GM19324 (cell line): ENCODE data around the gene CERS6.

Experiments used
- ATAC-seq: cut with Tn5 transposase; IDR thresholded peaks from one replicate; pipeline ENCODE4 v1.9.1; 2021; ENCODE audit warnings: mild to moderate bottlenecking, moderate library complexity; ENCODE audit not compliant: unreplicated experiment, low FRiP score

CERS6 gene

GRCh38 chr2:168526641-168527040 is 70.6 kb downstream of the CERS6 start:
- ATAC-seq, result no peak

DNA sequence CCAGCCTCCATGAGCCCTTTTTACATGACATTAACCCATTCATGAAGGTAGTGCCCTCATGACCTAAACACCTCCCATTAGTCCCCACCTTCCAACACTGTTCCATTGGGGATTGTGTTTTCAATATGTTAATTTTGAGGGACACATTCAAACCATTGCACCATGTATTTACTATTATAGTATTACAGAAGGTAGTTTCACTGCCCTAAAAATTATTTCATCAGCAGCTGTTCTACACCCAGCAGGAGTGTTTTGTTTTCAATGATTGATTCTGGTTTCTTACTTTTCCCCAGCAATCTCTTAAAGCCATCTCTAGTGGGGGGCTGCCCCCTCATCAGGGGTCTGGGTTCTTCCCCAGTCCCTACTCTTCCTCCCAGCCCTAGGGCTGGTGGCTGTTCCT is 71.9 kb downstream of the CERS6 start:
- no peak for ATAC-seq

DNA sequence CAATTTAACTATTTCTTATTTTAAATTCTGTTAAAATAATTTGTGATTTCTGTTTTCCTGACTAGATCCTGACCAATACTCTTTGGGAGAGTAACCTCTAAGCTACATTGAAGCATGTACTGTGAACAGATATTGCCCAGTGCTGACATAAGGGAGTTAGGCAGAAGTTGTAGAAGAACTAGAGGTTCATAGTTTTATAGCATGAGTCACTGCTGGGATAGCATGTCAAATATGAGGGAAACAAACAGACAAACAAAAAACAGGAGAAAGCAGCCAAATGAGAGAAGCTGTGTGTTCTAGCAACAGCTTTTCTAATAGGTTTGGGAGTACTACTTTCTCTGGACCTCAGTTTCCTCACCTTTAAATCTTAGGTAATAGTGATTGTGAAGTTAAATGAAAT is 72.4 kb downstream of the CERS6 start:
- no peak for ATAC-seq

DNA sequence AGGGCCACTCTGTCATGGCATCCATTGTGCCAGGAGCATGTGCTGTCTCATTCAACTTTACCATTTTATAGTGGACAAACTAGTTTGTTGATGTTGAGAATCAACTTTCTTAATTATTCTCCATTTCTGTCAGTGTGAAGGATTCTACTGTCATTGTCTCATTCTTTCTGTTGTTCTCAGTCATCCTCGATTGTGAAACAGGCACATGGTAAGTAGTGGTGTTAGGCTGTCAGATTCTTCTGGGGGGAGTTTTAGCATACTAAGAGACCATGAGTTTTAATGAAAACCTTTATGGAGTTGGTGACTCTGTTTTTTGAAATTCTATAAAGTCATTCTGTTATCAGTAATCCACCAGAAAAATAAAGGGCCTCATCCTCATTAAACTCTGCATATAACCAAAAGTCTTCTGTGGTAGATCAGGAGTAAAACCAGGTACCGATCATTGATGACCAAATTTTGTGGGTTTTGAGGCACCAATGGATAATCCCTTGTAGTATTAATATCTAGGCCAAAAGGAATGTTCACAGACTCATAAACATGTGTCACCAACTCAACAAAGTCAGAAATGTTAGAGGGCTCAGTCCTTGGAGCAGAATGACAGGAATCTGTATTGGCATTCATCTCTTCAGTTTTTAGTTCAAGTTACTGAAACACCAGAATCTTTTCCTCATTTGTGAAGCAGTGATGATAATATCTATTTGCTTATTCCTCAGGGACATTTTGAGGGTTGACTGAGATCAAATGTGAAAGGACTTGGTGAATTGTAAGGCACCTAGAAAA is 73.2 kb downstream of the CERS6 start:
- ATAC-seq, result no peak

- ATAC-seq, result no peak
Observed at GRCh38 chr2:168529900-168530561, 74.0 kb downstream of the CERS6 start.

GRCh38 chr2:168530982-168531622 is 75.0 kb downstream of the CERS6 start:
- no peak for ATAC-seq

DNA sequence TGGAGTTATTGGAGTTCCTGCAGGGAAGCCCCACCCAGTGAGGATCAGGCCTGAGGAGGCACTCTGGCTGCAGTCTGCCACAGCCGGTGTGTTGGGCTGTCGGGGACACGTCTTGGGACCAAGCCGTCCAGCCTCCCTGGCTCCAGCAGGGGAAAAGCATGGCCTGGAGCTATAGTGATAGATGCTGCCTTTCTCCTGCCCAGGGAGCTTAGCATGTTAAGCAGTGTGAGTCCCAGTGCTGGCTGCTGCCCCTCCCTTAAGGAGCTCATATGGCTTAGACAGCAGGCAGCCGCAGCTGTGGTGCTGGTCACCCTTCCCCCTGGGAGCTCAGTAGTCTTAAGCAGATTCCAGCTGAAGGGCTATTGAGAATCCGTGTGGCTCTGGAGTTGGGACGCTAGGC is 78.9 kb downstream of the CERS6 start:
- ATAC-seq, result no peak

GRCh38 chr2:168536925-168537466 is 80.9 kb downstream of the CERS6 start:
- no peak for ATAC-seq

- ATAC-seq, result no peak
Observed at GRCh38 chr2:168538133-168538532, 82.1 kb downstream of the CERS6 start.

DNA sequence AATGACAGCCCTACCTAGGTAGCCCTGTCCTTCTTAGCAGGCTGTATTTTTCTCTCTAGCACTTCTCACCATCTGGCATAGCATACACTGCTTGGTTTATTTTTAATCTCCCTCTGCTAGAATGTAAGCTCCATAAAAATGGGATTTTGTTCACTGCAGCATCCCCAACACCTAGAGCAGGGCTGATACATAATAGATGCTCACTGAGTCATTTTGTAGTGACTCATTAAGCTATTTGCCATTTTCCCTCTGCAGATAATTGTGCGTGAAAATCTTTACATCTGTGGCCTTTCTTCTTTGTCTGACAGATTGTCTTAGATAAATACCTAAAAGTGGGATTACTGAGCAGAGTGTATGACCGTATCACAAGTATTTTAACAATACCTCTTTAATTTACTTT is 82.5 kb downstream of the CERS6 start:
- no peak for ATAC-seq

- no peak for ATAC-seq
Observed at GRCh38 chr2:168539945-168540344, 83.9 kb downstream of the CERS6 start.

DNA sequence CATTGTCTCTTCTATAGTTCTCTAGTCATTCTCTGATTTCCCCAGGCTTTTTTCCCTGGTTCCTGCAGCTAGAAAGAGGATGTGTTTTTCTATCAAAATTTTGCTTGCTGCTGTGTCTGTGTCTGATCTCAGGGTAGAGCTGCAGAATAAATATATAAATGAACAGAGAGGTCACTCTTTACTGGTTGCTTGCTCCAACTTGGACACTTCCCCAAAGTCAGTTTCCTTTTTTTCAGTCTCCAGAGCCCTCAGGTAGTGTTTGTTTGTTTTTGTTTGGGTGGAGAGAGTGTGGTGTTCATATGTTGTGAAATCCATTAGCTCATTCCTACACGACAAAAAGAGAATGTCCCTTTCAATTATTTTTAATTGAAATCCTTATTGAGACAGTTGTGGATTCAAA is 85.8 kb downstream of the CERS6 start:
- ATAC-seq, result no peak

- no peak for ATAC-seq
Observed at GRCh38 chr2:168543037-168543436, 87.0 kb downstream of the CERS6 start.

DNA sequence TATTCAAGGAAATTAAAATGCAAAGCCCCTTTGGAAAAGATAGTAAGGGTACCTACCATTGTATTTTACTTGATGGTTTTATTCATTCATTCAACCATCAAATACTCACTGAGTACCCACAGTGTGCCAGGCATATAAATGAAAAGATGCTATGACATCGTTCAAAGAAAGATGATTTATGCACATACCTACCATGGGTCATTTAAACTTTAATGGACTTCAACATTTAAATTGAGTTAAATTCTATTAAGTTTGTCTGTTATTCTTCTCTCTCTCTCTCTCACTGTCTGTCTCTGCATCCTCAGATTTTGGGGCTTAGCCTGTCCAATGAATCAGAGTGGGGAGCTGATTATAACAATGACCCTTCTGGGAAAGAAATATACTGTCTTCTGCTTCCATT is 87.9 kb downstream of the CERS6 start:
- ATAC-seq, result no peak

- ATAC-seq, result no peak
Observed at GRCh38 chr2:168545439-168546082, 89.5 kb downstream of the CERS6 start.

DNA sequence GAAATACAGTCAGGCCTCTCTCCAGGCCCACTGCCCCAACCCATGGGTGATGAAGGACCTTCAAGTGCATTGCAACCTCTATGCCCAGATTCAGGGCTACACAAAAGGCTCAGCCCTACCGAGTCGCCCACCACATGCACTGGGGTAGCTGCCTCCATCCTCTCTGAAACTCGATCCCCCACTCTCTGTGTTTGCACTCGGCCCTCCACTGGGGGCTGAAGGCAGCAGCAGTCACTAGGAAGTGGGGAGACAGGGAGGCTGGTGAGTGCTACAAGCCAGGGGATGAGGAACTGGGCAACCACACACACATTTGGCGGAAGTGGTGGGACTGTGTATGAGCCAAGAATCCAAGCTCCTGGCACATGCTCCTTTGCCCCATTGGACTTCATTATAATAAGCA is 94.6 kb downstream of the CERS6 start:
- ATAC-seq, result no peak

- peak; percentile 93 for ATAC-seq
Observed at GRCh38 chr2:168552450-168552856, 96.4 kb downstream of the CERS6 start.

DNA sequence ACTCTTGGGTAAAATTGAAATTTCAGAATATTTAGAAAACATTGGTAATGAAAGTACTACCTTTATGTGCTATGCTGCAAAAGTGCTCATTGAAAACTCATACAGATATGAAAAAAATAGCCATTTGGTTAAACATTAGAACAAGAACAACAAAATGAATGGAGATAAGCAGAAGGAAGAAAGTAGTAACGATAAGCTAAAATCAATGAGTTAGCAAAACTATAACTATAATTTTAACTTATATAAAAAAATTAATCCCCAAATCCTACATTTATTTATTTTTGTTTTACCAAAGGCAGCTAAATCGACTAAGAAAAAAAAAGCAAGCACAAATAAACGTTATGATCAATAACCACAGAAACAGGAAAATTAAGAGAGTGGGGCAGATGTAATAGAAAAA is 99.2 kb downstream of the CERS6 start:
- ATAC-seq, result no peak

GRCh38 chr2:168559187-168559586 is 103.1 kb downstream of the CERS6 start:
- ATAC-seq, result no peak

GRCh38 chr2:168560817-168561499 is 104.9 kb downstream of the CERS6 start:
- no peak for ATAC-seq
